HepG2 (cell line): ENCODE results near the gene TAPBP. TPM values are rescaled to one million over a fixed set of nuclear protein-coding genes. Genes with fewer than 3 reads are reported as not detected.

Experiments used
- EED ChIP-seq: sonication (generic); formaldehyde crosslinking; IDR thresholded peaks from 2 replicates; pipeline ENCODE4 v1.5.0; 2020; ENCODE audit warnings: mild to moderate bottlenecking, missing genetic modification reagents
- KMT2A ChIP-seq: sonication (generic); formaldehyde crosslinking; IDR thresholded peaks from 2 replicates; pipeline ENCODE4 v1.4.0; 2020; ENCODE audit warnings: missing genetic modification reagents
- MIXL1 ChIP-seq: IDR thresholded peaks from 2 replicates; pipeline ENCODE4 v1.6.1; 2016
- SIN3A ChIP-seq: IDR thresholded peaks from 2 replicates; pipeline ENCODE4 v1.6.1; 2011; ENCODE audit warnings: low read depth, mild to moderate bottlenecking, control low read depth, low read length, borderline replicate concordance
- SP5 ChIP-seq: IDR thresholded peaks from 2 replicates; pipeline ENCODE4 v1.6.1; 2016; ENCODE audit warnings: low read depth, borderline replicate concordance
- SYNCRIP ChIP-seq: fragments of 200-400 bp; formaldehyde crosslinking; IDR thresholded peaks from 2 replicates; pipeline ENCODE4 v1.6.1; 2018; ENCODE audit warnings: mild to moderate bottlenecking, low read depth, low read length; ENCODE audit not compliant: insufficient read depth
- TCF7L2 ChIP-seq: IDR thresholded peaks from 2 replicates; pipeline ENCODE4 v1.6.1; 2011; ENCODE audit warnings: mild to moderate bottlenecking, low read depth, low read length, moderate library complexity
- TEAD2 ChIP-seq: sonication (generic); formaldehyde crosslinking; IDR thresholded peaks from 2 replicates; pipeline ENCODE4 v1.9.0; 2021; ENCODE audit warnings: missing genetic modification reagents
- ZBTB21 ChIP-seq: sonication (generic); formaldehyde crosslinking; IDR thresholded peaks from 2 replicates; pipeline ENCODE4 v1.4.0; 2020; ENCODE audit warnings: missing genetic modification reagents
- ZKSCAN1 ChIP-seq: fragments of 150-350 bp; IDR thresholded peaks from 2 replicates; pipeline ENCODE4 v1.6.1; 2014; ENCODE audit warnings: low read length
- ZNF205 ChIP-seq: IDR thresholded peaks from 2 replicates; pipeline ENCODE4 v1.6.1; 2018; ENCODE audit warnings: missing biosample characterization, missing genetic modification reagents
- ZNF563 ChIP-seq: sonication (generic); formaldehyde crosslinking; IDR thresholded peaks from 2 replicates; pipeline ENCODE4 v1.8.0; 2022; ENCODE audit warnings: mild to moderate bottlenecking, moderate library complexity, missing genetic modification reagents
- ZNF598 ChIP-seq: sonication (generic); formaldehyde crosslinking; IDR thresholded peaks from 2 replicates; pipeline ENCODE4 v1.5.1; 2020; ENCODE audit warnings: mild to moderate bottlenecking, missing genetic modification reagents, borderline replicate concordance
- ZNF674 ChIP-seq: sonication (generic); formaldehyde crosslinking; IDR thresholded peaks from 2 replicates; pipeline ENCODE4 v1.5.0; 2020; ENCODE audit warnings: low read depth, mild to moderate bottlenecking, missing genetic modification reagents
- ZNF737 ChIP-seq: sonication (generic); formaldehyde crosslinking; IDR thresholded peaks from 2 replicates; pipeline ENCODE4 v1.5.0; 2020; ENCODE audit warnings: missing genetic modification reagents, mild to moderate bottlenecking, borderline replicate concordance
- ZNF772 ChIP-seq: sonication (generic); formaldehyde crosslinking; IDR thresholded peaks from 2 replicates; pipeline ENCODE4 v1.5.0; 2020; ENCODE audit warnings: mild to moderate bottlenecking, missing genetic modification reagents
- ZNF777 ChIP-seq: sonication (generic); formaldehyde crosslinking; IDR thresholded peaks from 2 replicates; pipeline ENCODE4 v1.4.0; 2020; ENCODE audit warnings: missing genetic modification reagents
- polyA plus RNA-seq, 8 experiments: library from polyadenylated mRNA; depleted of rRNA in 3 of 8; stranded (reverse) in 7 of 8; unstranded in 1 of 8; fragments of >200 nt; fragmentation: Illumina TruSeq in 4 of 8; extraction: Trizol in 4 of 8; gene quantifications; 2 replicates each; pipeline versions ENCODE4 v1.2.1 to v1.2.3, GENCODE V29; 2011 to 2016; ENCODE audit warnings: low read depth in 4 of 8, missing spikeins in 1 of 8, mixed read lengths in 1 of 8; ENCODE audit not compliant: insufficient read depth in 1 of 8
- total RNA-seq, 5 experiments: library from RNA; depleted of rRNA; stranded (reverse); fragments of >200 nt; fragmentation: Illumina TruSeq; extraction: Trizol; gene quantifications; 2 replicates each; pipeline ENCODE4 v1.2.3, GENCODE V29; 2016; ENCODE audit warnings: low read depth in 1 of 5
- TF ChIP-seq, protein P1 (sequence below): sonication (generic); formaldehyde crosslinking; IDR thresholded peaks from 2 replicates; pipeline ENCODE4 v1.4.0; 2020; ENCODE audit warnings: missing genetic modification reagents, low read depth, mild to moderate bottlenecking, borderline replicate concordance
- TF ChIP-seq, protein P2 (sequence below): sonication (generic); formaldehyde crosslinking; IDR thresholded peaks from 2 replicates; pipeline ENCODE4 v1.5.0; 2020; ENCODE audit warnings: missing genetic modification reagents
- TF ChIP-seq, protein P3 (sequence below): sonication (generic); formaldehyde crosslinking; IDR thresholded peaks from 2 replicates; pipeline ENCODE4 v1.5.1; 2020; ENCODE audit warnings: mild to moderate bottlenecking, missing genetic modification reagents, moderate library complexity
- TF ChIP-seq, protein P4 (sequence below): IDR thresholded peaks from 2 replicates; pipeline ENCODE4 v1.6.1; 2016; ENCODE audit warnings: low read depth
- TF ChIP-seq, protein P5 (sequence below): IDR thresholded peaks from 2 replicates; pipeline ENCODE4 v1.6.1; 2016; ENCODE audit warnings: low read depth, control low read depth

Gene TAPBP
- total and polyA plus RNA-seq, 2 of the 13 experiments (the other 11 are each of a cell fraction or from before 2014, with no cell fraction given) = 27.4 to 32.3 TPM

DNA sequence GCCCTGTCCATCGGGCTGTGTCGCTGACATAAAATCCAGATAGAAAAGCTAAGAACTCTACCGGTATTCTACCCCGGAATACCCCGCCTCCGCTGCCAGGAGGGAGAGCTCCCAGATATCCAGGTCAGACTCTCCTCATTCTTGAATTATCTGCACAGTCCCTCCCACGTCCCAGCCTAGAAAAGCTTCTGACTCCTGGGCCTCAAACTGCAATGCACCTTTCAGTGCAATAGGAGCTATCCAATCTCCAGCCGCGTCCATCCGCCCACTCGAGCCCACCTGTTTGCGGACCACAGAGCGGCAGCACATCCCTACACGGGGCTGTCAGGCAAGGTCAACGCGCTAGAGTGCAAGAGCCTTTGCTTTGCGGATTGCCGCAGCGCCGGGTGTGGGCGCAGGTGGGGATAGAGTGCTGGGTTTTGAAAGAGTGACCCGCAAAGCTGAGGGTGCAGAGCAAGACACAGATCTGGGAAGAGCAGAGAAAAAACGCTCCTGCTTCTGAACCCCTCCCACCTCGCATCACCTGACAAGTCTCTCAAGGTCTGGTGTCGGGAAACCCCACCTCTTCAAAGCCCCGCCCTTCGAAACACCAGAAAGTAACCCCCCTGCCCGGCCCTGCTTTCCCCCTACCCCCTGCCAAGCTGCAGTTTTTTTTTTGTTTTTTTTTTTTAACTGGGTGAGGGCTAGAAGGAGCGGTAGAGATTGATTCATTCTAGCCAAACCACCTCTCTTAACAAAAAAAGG is 1.3 kb downstream of the TAPBP start (continued):
- TF ChIP-seq, protein P1, sequence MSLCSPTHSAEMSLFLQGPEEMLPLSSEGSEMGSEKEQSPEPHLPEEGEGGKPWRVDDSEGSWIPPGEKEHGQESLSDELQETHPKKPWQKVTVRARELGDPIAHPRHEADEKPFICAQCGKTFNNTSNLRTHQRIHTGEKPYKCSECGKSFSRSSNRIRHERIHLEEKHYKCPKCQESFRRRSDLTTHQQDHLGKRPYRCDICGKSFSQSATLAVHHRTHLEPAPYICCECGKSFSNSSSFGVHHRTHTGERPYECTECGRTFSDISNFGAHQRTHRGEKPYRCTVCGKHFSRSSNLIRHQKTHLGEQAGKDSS (CRISPR knock-in tag) = no peak
- TF ChIP-seq, protein P2, sequence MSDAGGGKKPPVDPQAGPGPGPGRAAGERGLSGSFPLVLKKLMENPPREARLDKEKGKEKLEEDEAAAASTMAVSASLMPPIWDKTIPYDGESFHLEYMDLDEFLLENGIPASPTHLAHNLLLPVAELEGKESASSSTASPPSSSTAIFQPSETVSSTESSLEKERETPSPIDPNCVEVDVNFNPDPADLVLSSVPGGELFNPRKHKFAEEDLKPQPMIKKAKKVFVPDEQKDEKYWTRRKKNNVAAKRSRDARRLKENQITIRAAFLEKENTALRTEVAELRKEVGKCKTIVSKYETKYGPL (CRISPR knock-in tag) = no peak
- TF ChIP-seq ZBTB21 (CRISPR knock-in tag) (no peak), ZNF205 (CRISPR knock-in tag) (peak; percentile 80; the same call in 1 of the 2 replicates), ZNF777 (CRISPR knock-in tag) (no peak), ZNF737 (CRISPR knock-in tag) (no peak), SIN3A (peak; percentile 12; the same call in 1 of the 2 replicates), TEAD2 (CRISPR knock-in tag) (no peak), SYNCRIP (no peak), ZNF598 (CRISPR knock-in tag) (peak; percentile 44; the same call in 1 of the 2 replicates), ZNF563 (CRISPR knock-in tag) (peak; percentile 60; the same call in 1 of the 2 replicates), KMT2A (CRISPR knock-in tag) (peak; percentile 72), TCF7L2 (no peak), SP5 (CRISPR knock-in tag) (0 out of 2 replicates have a peak, but pooled peaks have one; percentile 30), MIXL1 (CRISPR knock-in tag) (no peak), ZKSCAN1 (no peak), EED (CRISPR knock-in tag) (peak; percentile 81), ZNF674 (CRISPR knock-in tag) (no peak), ZNF772 (CRISPR knock-in tag) (peak; percentile 77; the same call in 1 of the 2 replicates)
- TF ChIP-seq, protein P3, sequence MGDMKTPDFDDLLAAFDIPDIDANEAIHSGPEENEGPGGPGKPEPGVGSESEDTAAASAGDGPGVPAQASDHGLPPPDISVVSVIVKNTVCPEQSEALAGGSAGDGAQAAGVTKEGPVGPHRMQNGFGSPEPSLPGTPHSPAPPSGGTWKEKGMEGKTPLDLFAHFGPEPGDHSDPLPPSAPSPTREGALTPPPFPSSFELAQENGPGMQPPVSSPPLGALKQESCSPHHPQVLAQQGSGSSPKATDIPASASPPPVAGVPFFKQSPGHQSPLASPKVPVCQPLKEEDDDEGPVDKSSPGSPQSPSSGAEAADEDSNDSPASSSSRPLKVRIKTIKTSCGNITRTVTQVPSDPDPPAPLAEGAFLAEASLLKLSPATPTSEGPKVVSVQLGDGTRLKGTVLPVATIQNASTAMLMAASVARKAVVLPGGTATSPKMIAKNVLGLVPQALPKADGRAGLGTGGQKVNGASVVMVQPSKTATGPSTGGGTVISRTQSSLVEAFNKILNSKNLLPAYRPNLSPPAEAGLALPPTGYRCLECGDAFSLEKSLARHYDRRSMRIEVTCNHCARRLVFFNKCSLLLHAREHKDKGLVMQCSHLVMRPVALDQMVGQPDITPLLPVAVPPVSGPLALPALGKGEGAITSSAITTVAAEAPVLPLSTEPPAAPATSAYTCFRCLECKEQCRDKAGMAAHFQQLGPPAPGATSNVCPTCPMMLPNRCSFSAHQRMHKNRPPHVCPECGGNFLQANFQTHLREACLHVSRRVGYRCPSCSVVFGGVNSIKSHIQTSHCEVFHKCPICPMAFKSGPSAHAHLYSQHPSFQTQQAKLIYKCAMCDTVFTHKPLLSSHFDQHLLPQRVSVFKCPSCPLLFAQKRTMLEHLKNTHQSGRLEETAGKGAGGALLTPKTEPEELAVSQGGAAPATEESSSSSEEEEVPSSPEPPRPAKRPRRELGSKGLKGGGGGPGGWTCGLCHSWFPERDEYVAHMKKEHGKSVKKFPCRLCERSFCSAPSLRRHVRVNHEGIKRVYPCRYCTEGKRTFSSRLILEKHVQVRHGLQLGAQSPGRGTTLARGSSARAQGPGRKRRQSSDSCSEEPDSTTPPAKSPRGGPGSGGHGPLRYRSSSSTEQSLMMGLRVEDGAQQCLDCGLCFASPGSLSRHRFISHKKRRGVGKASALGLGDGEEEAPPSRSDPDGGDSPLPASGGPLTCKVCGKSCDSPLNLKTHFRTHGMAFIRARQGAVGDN (CRISPR knock-in tag) = peak; percentile 72
- TF ChIP-seq, protein P4, sequence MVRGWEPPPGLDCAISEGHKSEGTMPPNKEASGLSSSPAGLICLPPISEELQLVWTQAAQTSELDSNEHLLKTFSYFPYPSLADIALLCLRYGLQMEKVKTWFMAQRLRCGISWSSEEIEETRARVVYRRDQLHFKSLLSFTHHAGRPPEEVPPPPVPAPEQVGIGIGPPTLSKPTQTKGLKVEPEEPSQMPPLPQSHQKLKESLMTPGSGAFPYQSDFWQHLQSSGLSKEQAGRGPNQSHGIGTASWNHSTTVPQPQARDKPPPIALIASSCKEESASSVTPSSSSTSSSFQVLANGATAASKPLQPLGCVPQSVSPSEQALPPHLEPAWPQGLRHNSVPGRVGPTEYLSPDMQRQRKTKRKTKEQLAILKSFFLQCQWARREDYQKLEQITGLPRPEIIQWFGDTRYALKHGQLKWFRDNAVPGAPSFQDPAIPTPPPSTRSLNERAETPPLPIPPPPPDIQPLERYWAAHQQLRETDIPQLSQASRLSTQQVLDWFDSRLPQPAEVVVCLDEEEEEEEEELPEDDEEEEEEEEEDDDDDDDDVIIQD (CRISPR knock-in tag) = no peak
- TF ChIP-seq, protein P5, sequence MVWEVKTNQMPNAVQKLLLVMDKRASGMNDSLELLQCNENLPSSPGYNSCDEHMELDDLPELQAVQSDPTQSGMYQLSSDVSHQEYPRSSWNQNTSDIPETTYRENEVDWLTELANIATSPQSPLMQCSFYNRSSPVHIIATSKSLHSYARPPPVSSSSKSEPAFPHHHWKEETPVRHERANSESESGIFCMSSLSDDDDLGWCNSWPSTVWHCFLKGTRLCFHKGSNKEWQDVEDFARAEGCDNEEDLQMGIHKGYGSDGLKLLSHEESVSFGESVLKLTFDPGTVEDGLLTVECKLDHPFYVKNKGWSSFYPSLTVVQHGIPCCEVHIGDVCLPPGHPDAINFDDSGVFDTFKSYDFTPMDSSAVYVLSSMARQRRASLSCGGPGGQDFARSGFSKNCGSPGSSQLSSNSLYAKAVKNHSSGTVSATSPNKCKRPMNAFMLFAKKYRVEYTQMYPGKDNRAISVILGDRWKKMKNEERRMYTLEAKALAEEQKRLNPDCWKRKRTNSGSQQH (CRISPR knock-in tag) = no peak
